HG02885 (cell line): ENCODE results near the gene B3GNT7.
"Not testable (repeated sequence)": the region's sequence is repeated elsewhere in the genome, so short reads cannot be mapped to it uniquely, and the experiment has no call there.

ENCODE experiments used
- ATAC-seq: cut with Tn5 transposase; IDR thresholded peaks from one replicate; pipeline ENCODE4 v1.9.1; 2021; ENCODE audit warnings: mild to moderate bottlenecking; ENCODE audit not compliant: unreplicated experiment, poor library complexity

The B3GNT7 gene

DNA sequence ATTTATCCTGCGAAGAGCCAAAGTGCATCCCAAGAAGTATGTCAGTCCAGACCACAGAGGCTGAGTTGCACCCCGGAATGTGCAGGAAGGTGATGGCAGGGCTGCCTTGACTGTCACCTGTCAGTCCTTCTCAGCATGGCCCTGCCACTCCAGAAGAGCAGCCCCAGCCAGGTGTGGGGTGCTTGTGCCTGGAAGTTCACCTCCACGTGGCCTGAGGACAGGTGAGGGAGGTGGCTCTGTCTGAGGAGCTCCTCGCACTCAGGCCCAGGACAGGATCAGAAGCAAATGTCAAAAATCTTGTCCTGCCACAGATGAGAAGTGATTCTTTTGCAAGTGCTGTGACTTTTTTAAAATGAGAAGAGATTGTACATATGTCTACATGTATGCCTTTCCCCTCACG lies 31.4 kb upstream of the B3GNT7 start:
- no peak for ATAC-seq

DNA sequence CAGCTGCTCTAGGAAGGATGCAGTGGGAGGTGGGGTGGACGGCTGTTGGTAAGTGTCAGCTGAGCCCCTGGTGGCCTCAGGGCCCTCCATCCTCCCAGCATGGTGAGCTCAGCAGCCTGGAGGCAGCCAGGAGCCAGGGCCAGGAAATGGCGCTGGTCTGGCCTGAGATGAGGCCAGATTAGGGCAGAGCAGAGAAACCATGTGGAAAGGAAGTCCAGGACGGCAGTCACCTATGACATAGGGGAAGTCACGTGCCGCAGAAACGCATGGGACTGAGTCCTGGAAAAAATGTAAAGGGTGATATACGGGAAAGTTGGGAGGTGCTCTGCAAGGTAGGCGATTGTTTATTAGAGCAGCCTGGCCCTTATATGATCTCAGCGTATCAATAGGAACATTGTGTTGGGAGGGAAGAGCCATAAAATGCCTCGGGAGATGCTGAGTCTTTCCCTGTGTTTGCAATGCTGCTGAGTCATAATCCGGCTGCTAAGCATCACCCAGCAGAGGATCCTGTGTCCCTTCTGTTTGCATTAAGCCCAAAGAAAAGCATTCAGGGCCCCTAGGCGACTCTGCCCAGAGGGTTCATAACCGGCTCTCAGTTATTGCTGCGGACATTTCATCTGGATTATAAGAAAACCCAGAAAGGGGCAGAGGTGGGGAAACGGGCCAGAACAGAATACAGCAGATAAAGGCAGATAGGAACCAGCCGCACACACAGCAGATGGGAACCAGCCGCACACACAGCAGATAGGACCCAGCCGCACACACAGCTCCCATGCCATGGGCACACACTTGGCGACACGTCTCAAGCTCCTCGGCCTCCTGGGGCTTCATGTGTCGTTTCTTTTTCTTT lies 30.3 kb upstream of the B3GNT7 start:
- no peak for ATAC-seq

DNA sequence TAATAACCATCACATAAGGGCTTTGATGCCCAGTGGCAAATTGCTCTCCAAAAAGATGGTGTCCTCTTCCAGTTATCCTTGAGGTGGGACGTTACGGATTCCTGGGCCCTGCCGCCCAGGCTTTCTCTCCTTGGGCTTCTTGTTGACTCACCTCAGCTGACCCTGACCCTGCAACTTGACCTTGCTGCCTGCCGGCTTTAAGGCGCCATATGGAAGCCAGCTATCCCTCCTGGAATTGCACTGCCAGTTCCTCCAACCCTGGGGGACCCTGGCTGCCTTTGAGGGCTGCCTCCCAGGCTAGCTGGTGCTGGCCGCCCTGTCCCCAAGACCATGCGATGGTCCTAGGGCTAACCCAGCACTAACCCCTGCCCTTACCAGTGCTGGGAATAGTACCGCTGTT lies 28.3 kb upstream of the B3GNT7 start:
- no peak for ATAC-seq

DNA sequence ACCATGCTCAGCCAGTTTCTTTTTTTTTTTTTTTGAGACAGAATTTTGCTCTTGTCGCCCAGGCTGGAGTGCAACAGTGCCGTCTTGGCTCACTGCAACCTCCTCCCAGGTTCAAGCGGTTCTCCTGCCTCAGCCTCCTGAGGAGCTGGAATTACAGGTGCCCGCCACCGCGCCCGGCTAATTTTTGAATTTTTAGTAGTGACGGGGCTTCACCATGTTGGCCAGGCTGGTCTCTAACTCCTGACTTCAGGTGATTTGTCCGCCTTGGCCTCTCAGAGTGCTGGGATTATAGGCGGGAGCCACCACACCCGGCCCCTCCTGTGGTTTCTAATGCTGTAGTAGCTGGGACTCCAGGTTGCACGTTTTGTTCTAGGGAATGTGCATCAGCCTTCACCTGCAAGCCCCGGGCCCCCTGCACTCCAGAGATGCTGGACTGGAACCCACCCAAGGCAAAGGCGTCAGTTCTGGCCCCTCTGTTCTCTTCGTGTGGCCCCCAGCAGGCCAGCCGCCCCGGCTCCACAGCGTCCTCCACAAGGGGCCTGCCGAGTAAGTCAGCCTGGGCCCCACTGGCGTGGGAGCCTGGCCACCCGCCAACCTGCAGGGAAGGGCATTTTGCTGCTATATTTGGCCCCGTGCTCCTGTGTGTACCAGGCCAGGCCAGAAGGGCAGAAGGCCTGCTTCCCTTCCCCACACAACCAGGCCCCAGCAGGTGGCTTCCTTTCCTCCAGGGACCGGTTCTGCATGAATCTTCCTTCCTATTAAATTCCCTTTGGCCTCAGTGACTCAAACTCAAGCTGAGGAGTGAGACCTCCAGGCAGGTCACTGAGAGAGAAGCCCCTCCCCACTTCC lies 25.7 kb upstream of the B3GNT7 start:
- no peak for ATAC-seq

DNA sequence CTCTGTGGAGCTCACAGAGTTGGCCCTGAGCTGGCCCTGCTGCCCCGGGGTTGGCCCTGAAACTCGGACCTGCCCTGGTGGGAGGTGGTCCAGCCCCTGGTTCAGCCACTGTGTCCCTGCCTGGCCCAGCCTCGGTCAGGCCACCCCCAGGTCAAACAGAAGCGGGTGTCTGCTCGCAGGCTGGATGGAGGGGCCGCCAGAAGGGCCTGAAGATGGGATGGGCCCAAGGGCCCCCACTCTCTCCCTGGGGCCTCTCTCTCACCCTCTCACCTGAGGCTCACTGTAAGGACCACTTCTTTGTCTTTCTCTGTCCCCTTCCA lies 25.1 kb upstream of the B3GNT7 start:
- ATAC-seq, result no peak

DNA sequence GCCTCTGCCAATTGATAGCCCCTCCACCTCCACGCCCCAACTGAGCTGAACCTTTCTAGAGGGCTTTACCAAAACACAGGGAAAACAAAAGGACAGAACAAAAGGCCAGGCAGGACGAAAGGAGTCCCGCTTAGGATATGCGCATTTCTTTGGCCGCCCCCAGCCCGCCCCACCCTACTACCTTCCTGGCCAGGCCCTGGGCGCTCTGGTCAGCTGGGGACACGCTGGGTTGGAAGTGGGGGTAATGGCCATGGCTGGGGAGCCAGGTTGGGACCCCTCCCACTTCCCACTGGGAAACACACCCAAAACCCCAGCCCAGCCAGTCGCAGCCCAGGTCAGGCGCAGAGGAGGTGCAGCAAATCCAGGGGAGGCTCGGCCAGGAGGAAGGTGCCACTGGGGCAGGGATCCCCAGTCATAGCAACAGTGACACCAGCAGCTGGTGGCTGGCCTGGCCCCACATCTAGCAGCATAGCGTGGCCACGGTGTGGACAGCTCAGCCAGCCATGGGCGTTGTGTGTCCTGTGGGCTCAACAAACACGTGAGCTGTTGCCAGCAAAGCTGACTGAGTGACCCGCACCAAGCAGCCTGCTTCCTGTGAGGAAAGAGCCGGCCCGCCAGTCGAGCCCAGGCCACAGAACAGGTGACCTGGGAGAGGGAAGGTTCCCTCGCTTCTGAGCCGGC lies 24.6 kb upstream of the B3GNT7 start:
- ATAC-seq, result no peak

DNA sequence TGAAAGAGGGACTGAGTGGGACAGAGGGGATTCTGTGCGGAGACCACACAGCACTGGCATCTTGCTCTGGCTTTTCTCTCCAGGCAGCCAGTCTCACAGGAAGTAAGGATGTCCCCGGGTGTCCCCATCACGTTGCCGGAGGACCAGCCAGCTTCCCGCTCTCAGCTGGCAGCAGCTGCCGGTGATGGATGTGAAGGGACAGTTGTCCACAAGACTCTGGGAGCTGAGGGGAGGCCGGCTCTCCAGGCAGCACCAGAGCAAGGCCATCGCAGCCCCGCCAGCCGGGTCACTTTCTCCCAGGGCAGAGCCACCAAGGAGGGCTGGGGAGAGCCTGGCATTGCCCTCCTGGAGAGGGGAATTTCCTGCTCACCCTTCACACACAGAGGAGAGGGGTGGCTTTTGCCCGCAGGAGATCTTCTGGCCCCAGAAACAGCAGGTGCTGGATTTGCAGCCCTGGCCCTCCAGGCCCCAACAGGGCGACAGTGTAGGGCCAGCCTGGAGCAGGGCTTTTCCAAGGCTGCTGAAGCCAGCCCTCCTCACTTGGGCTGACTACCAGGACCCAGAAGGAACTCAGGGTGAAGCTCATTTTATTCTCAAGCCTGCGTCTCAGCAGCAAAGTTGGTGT lies 24.0 kb upstream of the B3GNT7 start:
- ATAC-seq, result no peak

DNA sequence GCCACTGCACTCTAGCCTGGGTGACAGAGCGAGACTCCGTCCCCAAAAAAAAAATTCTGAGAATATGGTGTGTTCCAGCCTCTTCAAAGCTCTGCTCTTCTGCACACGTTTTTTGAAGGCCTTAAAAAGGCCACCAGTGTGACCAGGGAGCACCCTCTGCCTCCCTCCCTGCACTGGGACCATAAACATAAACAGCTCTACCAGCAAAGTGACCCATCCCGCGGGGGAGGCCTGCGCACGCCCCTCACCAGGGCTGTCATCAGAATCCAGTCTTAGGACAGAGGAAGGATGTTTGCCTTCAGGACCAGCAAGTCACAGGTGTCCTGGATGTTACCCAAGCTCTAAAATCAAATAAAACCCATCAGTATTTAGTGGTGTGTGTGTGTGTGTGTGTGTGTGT lies 23.2 kb upstream of the B3GNT7 start:
- no peak for ATAC-seq

DNA sequence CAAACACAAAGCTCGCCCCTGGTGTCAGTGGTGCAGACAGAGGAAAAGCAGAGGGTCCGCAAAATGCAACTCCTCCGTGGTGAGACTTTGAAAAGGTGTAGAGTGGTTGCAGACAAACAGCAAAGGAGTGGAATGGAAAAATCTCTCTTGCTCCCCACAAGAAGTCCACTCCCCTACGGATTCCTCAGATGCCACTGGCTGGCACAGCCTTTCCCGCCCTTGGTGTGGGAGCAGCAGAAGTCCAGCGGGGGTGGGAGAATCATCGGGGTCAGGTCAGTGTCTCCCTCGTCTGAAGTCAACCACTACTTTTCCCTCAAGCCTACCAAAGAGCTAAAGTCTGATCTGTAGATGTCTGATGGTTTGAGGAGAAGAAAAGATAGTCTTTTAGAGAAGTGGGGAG lies 22.3 kb upstream of the B3GNT7 start:
- ATAC-seq, result no peak

DNA sequence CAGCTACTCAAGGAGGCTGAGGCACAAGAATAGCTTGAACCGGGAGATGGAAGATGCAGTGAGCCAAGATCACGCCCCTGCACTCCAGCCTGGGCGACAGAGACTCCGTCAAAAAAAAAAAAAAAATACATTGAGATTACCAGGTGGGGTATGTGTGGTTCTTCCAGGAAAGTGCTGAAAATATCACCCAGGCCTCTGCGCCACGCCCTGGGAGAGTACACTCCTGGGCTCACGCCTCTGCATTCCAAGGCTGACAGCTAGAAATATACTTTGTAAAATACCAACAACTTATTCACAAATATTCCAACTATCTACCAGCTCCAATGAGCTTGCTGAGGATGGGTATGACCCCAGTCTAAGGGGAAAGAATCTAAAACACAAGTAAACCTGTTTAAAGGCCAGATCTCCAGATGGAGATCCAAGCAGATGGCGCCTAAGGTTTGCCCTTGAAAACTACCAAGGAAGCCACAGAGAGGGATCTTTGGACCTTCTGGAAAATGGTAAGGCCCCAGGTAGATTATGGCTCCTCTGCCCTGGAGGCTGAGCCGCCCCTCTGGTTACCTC lies 21.6 kb upstream of the B3GNT7 start:
- no peak for ATAC-seq

DNA sequence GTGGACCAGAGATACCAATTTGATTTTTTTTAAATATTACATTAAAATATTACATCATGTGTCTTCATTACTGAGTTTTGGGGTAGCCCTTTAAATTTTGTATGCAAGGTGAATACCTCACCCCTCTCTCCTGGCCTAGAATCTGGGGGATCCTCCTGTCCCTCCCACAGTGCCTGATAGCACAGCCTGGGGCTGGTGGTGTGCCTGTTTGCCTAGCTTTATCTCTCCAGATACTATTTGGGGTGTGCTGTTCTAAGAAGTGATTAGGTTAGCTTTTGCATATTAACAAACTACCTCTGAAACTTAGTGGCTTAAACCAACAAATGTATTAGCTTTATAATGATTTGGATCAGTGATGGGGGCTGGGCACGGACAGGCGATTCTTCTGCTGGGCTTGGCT lies 20.7 kb upstream of the B3GNT7 start:
- no peak for ATAC-seq

DNA sequence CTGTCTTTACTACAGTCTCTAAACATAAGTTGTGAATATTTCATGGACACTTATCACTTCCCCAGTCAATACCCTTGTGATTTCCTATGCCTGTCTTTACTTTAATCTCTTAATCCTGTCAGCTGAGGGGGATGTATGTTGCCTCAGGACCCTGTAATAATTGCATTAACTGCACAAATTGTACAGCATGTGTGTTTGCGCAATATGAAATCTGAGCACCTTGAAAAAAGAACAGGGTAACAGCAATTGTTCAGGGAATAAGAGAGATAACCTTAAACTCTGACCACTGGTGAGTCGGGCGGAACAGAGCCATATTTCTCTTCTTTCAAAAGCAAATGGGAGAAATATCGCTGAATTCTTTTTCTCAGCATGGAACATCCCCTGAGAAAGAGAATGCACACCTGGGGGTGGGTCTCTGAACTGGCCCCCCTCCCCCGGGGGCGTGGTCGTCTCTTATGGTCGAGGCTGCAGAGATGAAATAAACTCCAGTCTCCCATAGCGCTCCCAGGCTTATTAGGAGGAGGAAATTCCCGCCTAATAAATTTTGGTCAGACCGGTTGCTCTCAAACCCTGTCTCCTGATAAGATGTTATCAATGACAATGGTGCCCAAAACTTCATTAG lies 19.4 kb upstream of the B3GNT7 start:
- not testable (repeated sequence) for ATAC-seq

DNA sequence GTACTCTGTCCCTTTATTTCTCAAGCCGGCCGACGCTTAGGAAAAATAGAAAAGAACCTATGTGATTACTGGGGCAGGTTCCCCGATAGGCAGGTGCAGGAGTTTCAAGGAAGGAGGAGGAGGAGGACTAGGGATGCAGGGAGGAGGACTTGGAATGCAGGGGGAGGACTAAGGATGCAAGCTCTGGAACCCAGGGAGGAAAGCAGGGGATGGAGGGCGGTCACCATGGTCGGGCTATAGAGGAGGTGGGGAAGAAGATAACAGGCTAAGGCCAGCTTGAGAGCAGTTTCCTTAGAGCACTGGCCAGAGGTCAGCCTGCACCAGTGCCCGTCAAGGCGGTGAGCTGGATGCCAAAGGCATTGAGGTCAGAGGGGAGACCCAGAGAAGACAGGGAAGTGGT lies 18.7 kb upstream of the B3GNT7 start:
- no peak for ATAC-seq

DNA sequence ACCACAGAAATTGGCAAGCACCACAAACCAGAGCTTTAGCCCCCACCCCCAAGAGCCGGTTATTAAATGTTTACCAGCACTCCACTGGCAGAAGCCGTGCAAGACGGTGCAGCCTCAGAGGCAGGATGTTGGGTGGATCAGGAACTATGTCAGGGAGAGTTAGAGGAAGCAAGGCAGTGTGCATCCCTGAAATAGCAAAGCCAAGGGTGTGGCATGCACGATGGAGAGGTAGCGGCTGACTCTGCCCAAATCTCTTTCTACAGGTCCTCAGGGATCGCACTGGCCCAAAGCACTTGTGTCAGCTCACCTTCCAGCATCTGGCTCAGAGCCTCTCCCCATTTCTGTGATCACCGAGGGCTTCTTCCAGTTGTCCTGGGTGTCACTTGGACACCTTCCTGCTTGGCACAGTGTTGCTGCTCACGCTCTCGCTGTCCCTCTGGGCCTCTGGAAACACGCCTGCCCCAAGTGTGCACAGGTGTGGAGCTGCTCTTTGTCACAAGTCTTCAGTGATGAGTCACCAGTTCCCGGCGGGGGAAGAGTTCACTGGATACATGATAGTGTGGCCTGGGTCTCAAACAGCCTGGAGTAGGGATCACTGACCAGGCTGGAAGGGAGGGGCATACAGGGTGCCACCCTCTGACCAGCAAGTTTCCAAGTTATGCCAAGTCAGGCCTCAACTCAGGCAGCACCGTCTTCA lies 17.3 kb upstream of the B3GNT7 start:
- no peak for ATAC-seq

DNA sequence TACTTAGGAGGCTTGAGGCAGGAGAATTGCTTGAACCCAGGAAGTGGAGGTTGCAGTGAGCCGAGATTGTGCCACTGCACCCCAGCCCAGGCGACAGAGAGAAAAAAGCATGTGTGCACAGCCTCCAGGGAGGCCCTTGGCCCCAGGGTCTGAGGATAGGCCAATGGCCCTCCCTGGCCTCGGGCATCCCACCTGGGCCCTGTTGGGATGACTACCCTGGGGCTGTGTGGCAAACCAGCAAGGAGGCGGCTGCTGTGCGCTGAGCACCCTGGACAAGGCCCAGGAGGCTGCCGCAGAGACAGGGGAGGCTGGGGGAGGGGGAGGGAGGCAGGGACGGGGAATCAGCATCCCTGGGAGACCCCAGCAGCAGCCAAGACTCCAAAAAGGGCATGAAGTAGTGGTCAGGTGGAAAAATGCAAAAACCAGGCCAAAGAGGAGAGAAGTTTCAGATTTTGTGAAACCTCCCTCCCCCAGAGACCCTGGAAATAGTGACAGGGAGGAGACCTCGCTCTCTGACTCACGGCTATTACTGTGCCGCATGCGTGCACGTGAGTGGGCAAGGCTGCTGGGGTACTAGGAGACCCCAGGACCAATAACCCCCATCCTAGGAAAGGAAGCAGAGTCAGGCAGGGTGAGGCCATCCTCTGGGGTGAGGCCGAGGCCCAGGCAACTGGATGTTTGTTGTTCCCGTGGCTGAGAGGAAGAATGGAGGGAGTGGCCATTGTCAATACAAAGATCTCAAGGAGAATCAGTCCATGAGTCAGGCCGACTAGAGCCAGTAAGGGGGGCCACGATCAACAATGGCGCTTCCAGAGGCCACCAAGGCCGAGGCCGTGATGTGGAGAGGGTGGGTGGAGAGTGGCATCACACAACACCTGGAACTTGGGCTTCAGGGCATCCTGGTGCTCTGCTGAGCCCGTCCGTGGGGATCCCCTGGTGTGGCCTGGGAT lies 16.0 kb upstream of the B3GNT7 start:
- ATAC-seq, result no peak

DNA sequence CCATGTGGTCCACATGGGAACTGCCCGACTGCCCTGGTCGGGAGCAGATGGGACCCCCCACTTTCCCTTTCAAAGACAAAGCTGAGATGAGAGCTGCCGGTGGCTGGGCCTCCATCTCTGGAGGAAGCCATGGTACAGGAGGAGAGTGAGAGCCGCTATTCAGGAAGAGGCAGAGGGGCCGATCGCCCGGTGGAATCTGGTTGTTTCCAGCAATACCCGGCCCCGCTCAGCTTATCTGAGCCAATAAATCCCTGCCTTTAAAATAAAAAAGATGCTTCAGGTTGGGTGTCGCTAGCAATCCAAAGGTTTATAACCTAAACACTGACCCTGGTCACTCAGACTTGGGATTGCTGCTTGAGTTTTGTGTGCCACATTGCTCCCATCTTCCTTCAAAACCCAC lies 15.2 kb upstream of the B3GNT7 start:
- ATAC-seq, result no peak

DNA sequence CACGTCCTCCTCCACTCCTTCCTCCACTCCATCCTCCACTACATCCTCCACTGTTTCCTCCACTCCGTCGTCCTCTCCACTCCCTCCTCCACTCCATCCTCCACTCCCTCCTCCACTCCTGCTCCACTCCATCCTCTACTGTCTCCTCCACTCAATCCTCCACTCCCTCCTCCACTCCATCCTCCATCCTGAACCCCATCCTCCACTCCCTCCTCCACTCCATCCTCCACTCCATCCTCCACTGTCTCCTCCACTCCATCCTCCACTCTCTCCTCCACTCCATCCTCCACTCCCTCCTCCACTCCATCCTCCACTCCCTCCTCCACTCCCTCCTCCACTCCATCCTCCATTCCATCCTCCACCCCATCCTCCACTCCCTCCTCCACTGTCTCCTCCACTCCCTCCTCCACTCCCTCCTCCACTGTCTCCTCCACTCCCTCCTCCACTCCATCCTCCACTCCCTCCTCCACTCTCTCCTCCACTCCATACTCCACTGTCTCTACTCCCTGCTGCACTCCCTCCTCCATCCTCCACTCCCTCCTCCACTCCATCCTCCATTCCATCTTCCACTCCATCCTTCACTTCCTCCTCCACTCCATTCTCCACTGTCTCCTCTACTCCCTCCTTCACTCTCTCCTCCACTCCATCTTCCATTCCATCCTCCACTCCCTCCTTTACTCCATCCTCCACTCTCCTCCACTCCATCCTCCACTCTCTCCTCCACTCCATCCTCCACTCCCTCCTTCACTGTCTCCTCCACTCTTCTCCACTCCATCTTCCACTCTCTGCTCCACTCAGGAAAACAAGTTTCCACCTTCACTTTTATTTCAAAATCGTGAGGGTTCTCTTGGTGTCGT lies 14.3 kb upstream of the B3GNT7 start:
- ATAC-seq, result no peak
